Astrocyte (in vitro differentiated cells and primary cell): ENCODE data around the gene TUFM. TPM values are rescaled to one million over a fixed set of nuclear protein-coding genes. Genes with fewer than 3 reads are reported as not detected.

Source experiments
- DNase-seq: peaks from one replicate; pipeline ENCODE4 v3.0.0-alpha.2; 2010; ENCODE audit warnings: low read depth
- FAIRE-seq: peaks from 2 replicates; lab custom pipeline; 2011; peaks lifted over from hg19 to GRCh38; lab: Jason Lieb, UNC
- H2AFZ ChIP-seq: 2 replicates; pipeline ENCODE4 v1.6.0; 2012; ENCODE audit warnings: low read depth, low read length, inconsistent platforms
- H3K27ac ChIP-seq: 2 replicates; pipeline ENCODE4 v1.5.1; 2011; ENCODE audit warnings: low read depth, low read length, inconsistent platforms
- H3K27me3 ChIP-seq: 2 replicates; pipeline ENCODE4 v1.6.0; 2011; ENCODE audit warnings: low read length, inconsistent platforms; ENCODE audit not compliant: insufficient read depth
- H3K36me3 ChIP-seq: 2 replicates; pipeline ENCODE4 v1.5.1; 2011; ENCODE audit warnings: low read length, inconsistent platforms; ENCODE audit not compliant: insufficient read depth
- H3K4me1 ChIP-seq: 2 replicates; pipeline ENCODE4 v1.5.1; 2011; ENCODE audit warnings: low read length, inconsistent platforms; ENCODE audit not compliant: insufficient read depth
- H3K4me2 ChIP-seq: 2 replicates; pipeline ENCODE4 v1.6.0; 2012; ENCODE audit warnings: low read length, inconsistent platforms
- H3K4me3 ChIP-seq: 2 replicates; pipeline ENCODE4 v1.5.1; 2011; ENCODE audit warnings: low read depth, mild to moderate bottlenecking, low read length, inconsistent platforms; ENCODE audit not compliant: insufficient read depth
- H3K79me2 ChIP-seq: 2 replicates; pipeline ENCODE4 v1.6.0; 2012; ENCODE audit warnings: mild to moderate bottlenecking, low read length, inconsistent platforms; ENCODE audit not compliant: insufficient read depth
- H3K9ac ChIP-seq: 2 replicates; pipeline ENCODE4 v1.6.0; 2012; ENCODE audit warnings: mild to moderate bottlenecking, low read length, inconsistent platforms
- H3K9me3 ChIP-seq: 2 replicates; pipeline ENCODE4 v1.5.1; 2012; ENCODE audit warnings: low read depth, mild to moderate bottlenecking, low read length, inconsistent platforms; ENCODE audit not compliant: insufficient read depth
- H4K20me1 ChIP-seq: 2 replicates; pipeline ENCODE4 v1.6.0; 2012; ENCODE audit warnings: low read length, inconsistent platforms; ENCODE audit not compliant: insufficient read depth
- H3K27ac Mint-ChIP-seq: one replicate; pipeline ENCODE4 v1.8.0; 2021; ENCODE audit warnings: mild to moderate bottlenecking, mixed read lengths; ENCODE audit not compliant: unreplicated experiment
- H3K27me3 Mint-ChIP-seq: one replicate; pipeline ENCODE4 v1.8.0; 2021; ENCODE audit warnings: low read depth, mixed read lengths; ENCODE audit not compliant: unreplicated experiment
- H3K36me3 Mint-ChIP-seq: one replicate; pipeline ENCODE4 v1.8.0; 2021; ENCODE audit warnings: low read depth, mixed read lengths; ENCODE audit not compliant: unreplicated experiment
- H3K4me1 Mint-ChIP-seq: one replicate; pipeline ENCODE4 v1.8.0; 2021; ENCODE audit warnings: low read depth, mixed read lengths; ENCODE audit not compliant: unreplicated experiment
- H3K4me3 Mint-ChIP-seq: one replicate; pipeline ENCODE4 v1.8.0; 2021; ENCODE audit warnings: mild to moderate bottlenecking, moderate library complexity, mixed read lengths; ENCODE audit not compliant: unreplicated experiment
- H3K9me3 Mint-ChIP-seq: one replicate; pipeline ENCODE4 v1.8.0; 2021; ENCODE audit warnings: mild to moderate bottlenecking, mixed read lengths; ENCODE audit not compliant: unreplicated experiment
- CTCF ChIP-seq: IDR thresholded peaks from 2 replicates; pipeline ENCODE4 v1.5.1; 2011; ENCODE audit warnings: low read depth, mild to moderate bottlenecking, inconsistent platforms, low read length, moderate library complexity; ENCODE audit not compliant: insufficient read depth
- EZH2 ChIP-seq: IDR thresholded peaks from 2 replicates; pipeline ENCODE4 v1.6.1; 2012; ENCODE audit warnings: mild to moderate bottlenecking, low read length, inconsistent platforms; ENCODE audit not compliant: insufficient read depth
- total RNA-seq: library from RNA; stranded (reverse); gene quantifications from 2 replicates; pipeline ENCODE4 v1.2.1, GENCODE V29; 2021

TUFM gene
- total RNA-seq, 1 donor from 2014 or later = 147 TPM

GRCh38 chr16:28845761-28846079, 428 bp downstream of the TUFM start:
- peaks cover 12% of the 10 kb centered on the region for H3K4me1 ChIP-seq
- FAIRE-seq (no peak), DNase-seq (no peak)
- no peaks in the 10 kb centered on the region for H3K27me3 ChIP-seq
- H3K27me3 Mint-ChIP-seq = no peaks in the 10 kb centered on the region
- peaks cover 6% of the 10 kb centered on the region for H3K36me3 Mint-ChIP-seq
- peaks cover 9% of the 10 kb centered on the region for H3K4me1 Mint-ChIP-seq
- H3K4me2 ChIP-seq = peak overlapping the region; percentile 95
- H3K4me3 Mint-ChIP-seq = peak overlapping the region; percentile 97
- H3K36me3 ChIP-seq = peaks cover 23% of the 10 kb centered on the region
- peaks cover 41% of the 10 kb centered on the region for H3K79me2 ChIP-seq
- H3K27ac ChIP-seq = peak overlapping the region; percentile 66
- no peak for TF ChIP-seq CTCF
- no peak for TF ChIP-seq EZH2
- H3K9me3 ChIP-seq = no peaks in the 10 kb centered on the region
- H4K20me1 ChIP-seq = peaks cover 14% of the 10 kb centered on the region
- H3K4me3 ChIP-seq = peak overlapping the region; percentile 84
- peak overlapping the region; percentile 88 for H3K9ac ChIP-seq
- peak overlapping the region; percentile 96 for H3K27ac Mint-ChIP-seq
- H2AFZ ChIP-seq = peak overlapping the region; percentile 74
- no peaks in the 10 kb centered on the region for H3K9me3 Mint-ChIP-seq

- H4K20me1 ChIP-seq = peaks cover 14% of the 10 kb centered on the region
- no peaks in the 10 kb centered on the region for H3K9me3 Mint-ChIP-seq
- peaks cover 12% of the 10 kb centered on the region for H3K4me1 ChIP-seq
- peak overlapping the region; percentile 84 for H3K4me3 ChIP-seq
- DNase-seq = no peak
- H3K9me3 ChIP-seq = no peaks in the 10 kb centered on the region
- peak overlapping the region; percentile 88 for H3K9ac ChIP-seq
- peaks cover 23% of the 10 kb centered on the region for H3K36me3 ChIP-seq
- TF ChIP-seq CTCF (no peak), EZH2 (no peak)
- peaks cover 41% of the 10 kb centered on the region for H3K79me2 ChIP-seq
- H2AFZ ChIP-seq = no peak overlapping the region
- H3K4me3 Mint-ChIP-seq = peak overlapping the region; percentile 97
- FAIRE-seq = no peak
- no peak overlapping the region for H3K27ac ChIP-seq
- H3K4me2 ChIP-seq = peak overlapping the region; percentile 95
- H3K27me3 ChIP-seq = no peaks in the 10 kb centered on the region
- H3K27ac Mint-ChIP-seq = peak overlapping the region; percentile 72
- no peaks in the 10 kb centered on the region for H3K27me3 Mint-ChIP-seq
- peaks cover 9% of the 10 kb centered on the region for H3K4me1 Mint-ChIP-seq
- peaks cover 6% of the 10 kb centered on the region for H3K36me3 Mint-ChIP-seq
These were observed 855 bp downstream of the TUFM start for GRCh38 chr16:28845293-28845692.

GRCh38 chr16:28844226-28844885, 1.8 kb downstream of the TUFM start:
- FAIRE-seq = no peak
- H3K36me3 ChIP-seq = peaks cover 23% of the 10 kb centered on the region
- peak overlapping the region; percentile 97 for H3K4me3 Mint-ChIP-seq
- H3K36me3 Mint-ChIP-seq = peaks cover 6% of the 10 kb centered on the region
- peak overlapping the region; percentile 72 for H3K27ac Mint-ChIP-seq
- no peak overlapping the region for H2AFZ ChIP-seq
- H3K4me3 ChIP-seq = no peak overlapping the region
- no peaks in the 10 kb centered on the region for H3K9me3 Mint-ChIP-seq
- H3K27me3 Mint-ChIP-seq = no peaks in the 10 kb centered on the region
- H3K79me2 ChIP-seq = peaks cover 41% of the 10 kb centered on the region
- H3K27me3 ChIP-seq = no peaks in the 10 kb centered on the region
- H3K9ac ChIP-seq = no peak overlapping the region
- H3K9me3 ChIP-seq = no peaks in the 10 kb centered on the region
- peaks cover 14% of the 10 kb centered on the region for H4K20me1 ChIP-seq
- peaks cover 9% of the 10 kb centered on the region for H3K4me1 Mint-ChIP-seq
- no peak for DNase-seq
- peaks cover 12% of the 10 kb centered on the region for H3K4me1 ChIP-seq
- H3K4me2 ChIP-seq = no peak overlapping the region
- H3K27ac ChIP-seq = no peak overlapping the region
- TF ChIP-seq EZH2 (no peak), CTCF (no peak)
